ENCODE data around the gene ADAM21.
"Not testable (repeated sequence)": the region's sequence is repeated elsewhere in the genome, so short reads cannot be mapped to it uniquely, and the experiment has no call there.

Gene ADAM21

DNA sequence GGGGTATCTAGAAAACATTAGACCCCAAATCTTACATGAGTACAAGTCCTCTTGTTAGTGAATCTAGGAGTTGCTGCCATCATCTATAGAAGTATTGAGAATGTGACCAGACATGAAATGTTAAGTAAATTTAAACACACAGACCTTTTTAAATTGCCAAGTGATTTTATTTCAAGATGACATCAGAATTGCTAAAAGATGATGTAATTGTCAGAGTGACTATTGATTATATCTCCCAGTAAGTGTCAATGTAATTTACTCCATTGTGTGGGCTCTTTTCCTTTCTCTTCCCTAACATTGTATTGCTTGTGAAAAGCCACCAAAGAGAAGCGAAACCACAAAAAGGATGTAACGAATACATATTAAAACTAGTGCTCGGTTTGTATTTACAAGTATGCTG, 16.8 kb downstream of the ADAM21 start:
- TF ChIP-seq CTCF (conservative IDR thresholded peaks at IDR 0.05) (no peak), ZFX (IDR thresholded peaks at IDR 0.05) (no peak)
- H3K27ac ChIP-seq: no peak overlapping the region

DNA sequence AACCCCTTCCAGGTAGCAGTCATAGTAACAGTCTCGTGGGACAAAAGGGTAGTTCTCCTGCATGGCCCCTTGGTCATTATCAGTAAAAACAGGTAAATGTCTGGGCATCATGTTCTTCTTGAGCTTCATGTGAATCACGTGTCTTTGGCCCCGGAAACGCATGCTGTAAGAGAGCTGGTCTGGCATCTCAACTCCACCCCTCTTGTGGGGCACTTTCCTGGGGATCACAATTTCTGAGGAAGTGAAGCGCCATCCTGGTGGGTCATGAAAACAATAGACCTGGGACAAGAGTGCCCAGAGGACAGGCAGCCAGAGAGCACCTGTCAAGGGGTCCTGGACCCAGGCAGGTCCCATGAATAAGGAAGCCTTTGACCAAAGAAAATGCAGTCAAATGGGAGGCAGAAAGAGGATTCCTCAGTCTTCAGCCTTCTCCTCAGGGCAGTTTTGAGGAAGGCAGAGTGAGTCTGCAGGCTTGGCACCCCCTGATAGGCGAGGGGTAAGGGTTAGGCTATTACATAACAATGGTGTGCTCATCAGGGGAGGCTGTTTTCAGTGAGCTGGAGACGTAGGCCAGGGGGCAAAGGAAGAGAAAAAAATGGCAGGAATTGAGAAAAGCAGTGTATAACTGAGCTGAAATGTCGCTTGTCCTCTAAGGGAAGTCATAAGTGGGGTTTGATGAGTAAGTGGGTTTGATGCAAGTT, 19.0 kb downstream of the ADAM21 start:
- not testable (repeated sequence) for H3K27ac ChIP-seq

DNA sequence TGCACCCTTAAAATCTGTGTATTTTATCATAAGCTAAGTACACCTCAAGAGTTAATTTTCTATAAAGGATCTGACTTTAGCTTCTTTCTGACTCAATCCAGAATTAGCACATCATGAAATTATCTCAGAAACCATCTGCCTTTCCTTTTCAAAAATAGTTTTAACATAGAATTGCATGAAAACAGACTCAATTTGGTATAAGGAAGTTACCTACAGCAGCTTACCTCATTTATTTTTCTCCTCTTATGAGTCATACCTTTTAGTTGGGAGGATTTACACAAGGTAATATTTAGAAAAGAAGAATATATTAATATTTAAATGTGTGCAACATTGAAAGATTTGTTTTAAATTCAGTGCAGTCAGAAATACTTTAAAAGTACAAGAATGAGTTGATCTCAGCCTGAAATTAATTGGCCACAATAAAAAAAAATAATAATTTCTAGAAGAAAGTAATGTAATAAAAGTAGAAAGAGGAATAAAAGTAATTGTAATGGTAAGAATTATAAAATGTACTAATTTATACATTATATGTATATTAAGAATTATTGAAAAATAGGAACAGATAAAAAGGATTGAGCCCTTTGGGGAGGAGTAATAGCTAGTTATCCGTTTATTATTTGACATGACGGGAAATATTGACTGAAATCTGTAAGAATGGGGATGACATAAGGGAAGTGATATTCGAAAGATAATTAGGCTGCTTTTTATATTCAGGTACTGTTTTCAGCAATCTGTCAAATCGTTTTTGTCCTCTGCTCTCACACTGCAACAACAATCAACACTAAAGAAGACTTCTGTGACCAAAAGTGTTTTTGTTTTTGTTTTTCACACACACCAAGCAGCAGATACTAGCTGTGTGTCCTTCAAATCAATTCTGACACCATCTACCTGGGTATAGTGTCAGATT, 20.5 kb downstream of the ADAM21 start:
- TF ChIP-seq CTCF (conservative IDR thresholded peaks at IDR 0.05) (no peak), ZFX (IDR thresholded peaks at IDR 0.05) (no peak)
- no peak overlapping the region for H3K27ac ChIP-seq

DNA sequence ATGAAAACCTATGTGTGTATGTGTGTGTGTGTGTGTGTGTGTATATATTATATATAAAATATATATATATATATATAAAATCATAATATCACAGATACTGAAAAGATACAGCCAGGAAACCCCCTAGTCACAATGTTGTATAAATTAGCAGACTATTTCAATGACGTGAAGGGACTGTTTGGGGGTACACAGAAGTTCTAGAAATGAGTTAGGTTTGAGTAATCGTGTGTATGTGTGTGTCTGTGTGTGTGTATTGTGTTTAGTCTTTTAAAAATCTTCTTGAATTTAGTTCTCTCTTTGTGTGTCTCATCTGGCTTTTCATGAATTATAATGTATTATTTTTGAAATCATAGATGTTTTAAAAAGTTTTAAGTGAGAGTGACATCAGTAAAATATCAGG, 21.9 kb downstream of the ADAM21 start:
- no peak overlapping the region for H3K27ac ChIP-seq
- no peak for TF ChIP-seq ZFX (IDR thresholded peaks at IDR 0.05)

- H3K27ac ChIP-seq: not testable (repeated sequence)
These were observed 23.5 kb downstream of the ADAM21 start for GRCh38 chr14:70475459-70475858.

GRCh38 chr14:70477356-70478105, 25.6 kb downstream of the ADAM21 start:
- not testable (repeated sequence) for H3K27ac ChIP-seq

DNA sequence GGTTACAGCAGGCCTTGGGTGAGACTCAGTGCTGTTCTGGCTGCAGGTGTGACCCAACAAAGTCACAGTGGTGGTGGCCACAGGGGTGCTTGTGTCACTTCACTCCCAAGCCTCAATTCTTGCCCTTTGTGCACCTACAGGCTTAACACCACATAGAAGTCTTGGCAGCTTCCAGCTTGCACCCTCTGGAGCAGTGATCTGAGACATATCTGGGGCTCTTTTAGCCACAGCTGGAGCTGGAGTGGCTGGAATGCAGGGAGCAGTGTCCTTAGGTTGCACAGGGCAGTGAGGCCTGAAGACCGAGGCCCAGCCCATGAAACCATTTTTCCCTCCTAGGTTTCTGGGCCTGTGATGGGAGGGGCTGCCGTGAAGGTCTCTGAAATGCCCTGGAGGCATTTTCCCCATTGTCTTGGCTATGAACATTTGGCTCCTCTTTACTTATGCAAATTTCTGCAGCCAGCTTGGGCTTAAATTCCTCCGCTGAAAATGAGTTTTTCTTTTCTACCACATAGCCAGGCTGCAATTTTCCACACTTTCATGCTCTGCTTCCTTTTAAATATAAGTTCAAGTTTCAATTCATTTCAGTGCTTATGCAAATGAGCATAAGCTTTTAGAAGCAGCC, 37.7 kb downstream of the ADAM21 start:
- H3K27ac ChIP-seq: no peak overlapping the region
- TF ChIP-seq ZFX (IDR thresholded peaks at IDR 0.05) (no peak), CTCF (conservative IDR thresholded peaks at IDR 0.05) (no peak)

- TF ChIP-seq CTCF (conservative IDR thresholded peaks at IDR 0.05): no peak
- TF ChIP-seq ZFX (IDR thresholded peaks at IDR 0.05): no peak
- no peak overlapping the region for H3K27ac ChIP-seq
These were observed 46.2 kb downstream of the ADAM21 start for GRCh38 chr14:70498191-70498590.
